ENCODE results near the gene SUCO. TPM values are rescaled to one million over a fixed set of nuclear protein-coding genes. Genes with fewer than 3 reads are reported as not detected.
"Not testable (repeated sequence)": the region's sequence is repeated elsewhere in the genome, so short reads cannot be mapped to it uniquely, and the experiment has no call there.

The SUCO gene
- total and polyA plus RNA-seq, 2 of the 13 experiments (the other 11 are each of a cell fraction or from before 2014, with no cell fraction given) = 12.6 to 25.5 TPM

- DNase-seq (ENCODE audit: low spot score) (no peak), FAIRE-seq (no peak), ATAC-seq (no peak)
- H3K36me3 ChIP-seq (replicated peaks in 1 of 2; ENCODE audit: control insufficient read depth in 1 of 2, insufficient read depth in 2 of 2, low read length in 2 of 2) = no peaks in the 10 kb centered on the region
- H4K20me1 ChIP-seq (ENCODE audit: insufficient read depth, low read length) = no peaks in the 10 kb centered on the region
- no peak for TF ChIP-seq SP2 (CRISPR knock-in tag; IDR thresholded peaks at IDR 0.05)
- TF ChIP-seq HNF4A (CRISPR knock-in tag; IDR thresholded peaks at IDR 0.05) = 0 out of 2 replicates have a peak, but pooled peaks have one; percentile 0
- WGBS (ENCODE audit: low lambda C conversion rate) = 74% methylated on average over 2 of the region's 2 CpGs
- H3K4me3 ChIP-seq (replicated peaks in 1 of 3; ENCODE audit: insufficient read depth in 1 of 3, low read depth in 2 of 3, low read length in 3 of 3) = no peak overlapping the region
- no peaks in the 10 kb centered on the region; a peak in 1 of 5 replicates for H3K27me3 ChIP-seq (ENCODE audit: control insufficient read depth in 1 of 2, insufficient read depth in 2 of 2, low read length in 2 of 2)
- in situ Hi-C loops (cut with HindIII; ENCODE audit: extremely low pct_ligation_motif_present, low pct_unique_long_range_greater_than_20kb) = no loop called here
- H3K27ac ChIP-seq (ENCODE audit: extremely low read length, insufficient read depth, low read length) = no peak overlapping the region
- H3K9ac ChIP-seq (ENCODE audit: insufficient read depth, low read depth, low read length) = no peak overlapping the region
- no peaks in the 10 kb centered on the region for H3K9me3 ChIP-seq (ENCODE audit: low read length)
- peaks cover 59% of the 10 kb centered on the region for H3K4me1 ChIP-seq (ENCODE audit: insufficient read depth, low read length)
- ChIA-PET POLR2A (no interaction called here), CTCF (ENCODE audit: low intra/inter-chr PET ratio, low total read pairs) (no interaction called here)
- intact Hi-C loops (cut with micrococcal nuclease; ENCODE audit: unreplicated experiment) = no loop called here
- H3K79me2 ChIP-seq (ENCODE audit: insufficient read depth, low read length) = no peaks in the 10 kb centered on the region
- H2AFZ ChIP-seq (ENCODE audit: low read length) = no peak overlapping the region
- no peak overlapping the region for H3K4me2 ChIP-seq (ENCODE audit: low read depth, low read length)
- no TSS peak for BruUV-seq (replicated peaks)
These were observed 38.8 kb upstream of the SUCO start for GRCh38 chr1:172494166-172494565.

DNA sequence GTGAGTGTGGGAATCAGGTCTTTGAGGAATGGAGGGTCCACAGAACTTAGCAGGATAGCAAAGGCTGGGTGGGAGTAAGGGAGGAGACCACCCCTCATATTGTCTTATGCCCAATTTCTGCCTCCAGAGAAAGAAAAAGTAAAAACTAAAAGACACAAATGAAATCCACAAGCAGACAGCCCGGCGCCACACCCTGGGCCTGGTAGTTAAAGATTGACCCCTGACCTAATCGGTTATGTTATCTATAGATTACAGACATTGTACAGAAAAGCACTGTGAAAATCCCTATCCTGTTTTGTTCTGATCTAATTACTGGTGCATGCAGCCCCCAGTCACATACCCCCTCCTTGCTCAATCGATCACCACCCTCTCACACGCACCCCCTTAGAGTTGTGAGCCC is 36.8 kb upstream of the SUCO start:
- H3K4me3 ChIP-seq (replicated peaks in 1 of 3; ENCODE audit: insufficient read depth in 1 of 3, low read depth in 2 of 3, low read length in 3 of 3); FAIRE-seq; intact Hi-C loops (cut with micrococcal nuclease; ENCODE audit: unreplicated experiment); H3K27ac ChIP-seq (ENCODE audit: extremely low read length, insufficient read depth, low read length); H3K79me2 ChIP-seq (ENCODE audit: insufficient read depth, low read length); in situ Hi-C loops (cut with HindIII; ENCODE audit: extremely low pct_ligation_motif_present, low pct_unique_long_range_greater_than_20kb); DNase-seq (ENCODE audit: low spot score); H2AFZ ChIP-seq (ENCODE audit: low read length); CTCF ChIA-PET (ENCODE audit: low intra/inter-chr PET ratio, low total read pairs); BruUV-seq (replicated peaks); H4K20me1 ChIP-seq (ENCODE audit: insufficient read depth, low read length); H3K9me3 ChIP-seq (ENCODE audit: low read length); H3K9ac ChIP-seq (ENCODE audit: insufficient read depth, low read depth, low read length); ATAC-seq; H3K27me3 ChIP-seq (ENCODE audit: control insufficient read depth in 1 of 2, insufficient read depth in 2 of 2, low read length in 2 of 2); H3K36me3 ChIP-seq (replicated peaks in 1 of 2; ENCODE audit: control insufficient read depth in 1 of 2, insufficient read depth in 2 of 2, low read length in 2 of 2): not testable (repeated sequence)
- 2% methylated on average over 5 of the region's 5 CpGs for WGBS (ENCODE audit: low lambda C conversion rate)
- POLR2A ChIA-PET = interaction anchor here (1.3 to 2.3 kb wide), 3 partner anchors 29 to 47 kb away, joined by 3 to 13 read pairs (median 5); no protein-coding TSS in a partner anchor
- peaks cover 77% of the 10 kb centered on the region for H3K4me1 ChIP-seq (ENCODE audit: insufficient read depth, low read length)
- H3K4me2 ChIP-seq (ENCODE audit: low read depth, low read length) = peak overlapping the region; percentile 65; the same call in 1 of the 2 replicates

All from HepG2 (cell line).